ENCODE results near the gene KLF8.
"Not testable (repeated sequence)": the region's sequence is repeated elsewhere in the genome, so short reads cannot be mapped to it uniquely, and the experiment has no call there.

Gene KLF8

DNA sequence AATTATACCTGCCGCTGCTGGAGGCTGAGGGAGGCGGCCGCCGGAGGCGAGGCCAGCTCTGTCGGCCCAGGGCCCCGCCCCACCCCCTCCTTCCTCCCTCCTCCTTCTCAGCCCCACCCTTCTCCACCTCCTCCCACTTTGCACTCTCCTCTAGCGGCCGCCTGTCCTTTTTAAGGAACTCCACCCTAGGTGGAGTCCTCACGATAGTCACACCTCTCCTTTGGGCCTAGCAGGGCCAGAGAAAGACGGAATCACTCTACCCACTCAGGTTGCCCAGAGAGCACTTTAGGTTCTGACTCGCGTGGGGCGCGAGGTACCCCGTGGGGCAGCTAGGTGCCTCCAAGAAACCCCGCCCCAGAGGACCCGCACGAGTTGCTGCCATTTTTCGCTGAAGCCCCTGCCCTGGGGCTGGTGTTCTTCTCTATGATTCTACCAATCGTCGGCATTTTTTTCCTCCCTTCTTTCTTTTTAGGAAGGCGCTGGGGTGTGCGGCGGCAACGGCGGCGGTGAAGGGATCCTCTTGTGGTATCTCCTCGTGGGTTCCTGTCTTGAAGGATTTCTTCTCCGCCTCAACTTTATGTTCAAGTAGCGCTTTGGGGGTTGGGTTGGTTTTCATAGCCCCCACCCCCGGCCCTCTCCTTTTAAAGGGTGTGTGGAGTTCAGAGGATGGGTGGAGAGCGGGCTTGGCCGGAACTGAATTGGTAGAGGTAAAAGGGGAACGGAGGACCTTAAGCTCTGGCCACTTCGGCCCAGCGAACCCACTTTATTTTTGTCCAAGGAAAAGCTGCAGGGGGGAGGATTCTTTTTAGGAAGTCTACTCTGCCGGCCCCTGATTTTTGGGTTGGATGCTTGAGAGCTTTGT is at the start of gene KLF8:
KLF8 (plus strand) TSS at position 136 of the 862 bp plus-strand sequence. CDS start 979 bp downstream, outside the sequence.
- DNase-seq (ENCODE audit: low read depth in 2 of 2), result no peak

DNA sequence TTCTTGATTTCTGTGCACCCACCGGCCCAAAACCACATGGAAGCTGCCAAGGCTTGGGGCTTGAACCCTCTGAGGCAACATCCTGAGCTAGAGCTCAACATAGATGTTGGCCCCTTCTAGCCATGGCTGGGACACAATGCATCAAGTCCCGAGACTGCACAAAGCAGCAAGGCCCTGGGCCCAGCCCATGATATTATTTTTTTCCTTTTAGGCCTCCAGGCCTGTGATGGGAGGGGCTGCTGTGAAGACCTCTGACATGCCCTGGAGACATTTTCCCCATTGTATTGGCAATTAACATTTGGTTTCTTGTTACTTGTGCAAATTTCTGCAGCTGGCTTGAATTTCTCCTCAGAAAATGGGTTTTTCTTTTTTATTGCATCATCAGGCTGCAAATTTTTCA is 25.2 kb upstream of the KLF8 start:
- not testable (repeated sequence) for DNase-seq (ENCODE audit: low read depth in 2 of 2)

DNA sequence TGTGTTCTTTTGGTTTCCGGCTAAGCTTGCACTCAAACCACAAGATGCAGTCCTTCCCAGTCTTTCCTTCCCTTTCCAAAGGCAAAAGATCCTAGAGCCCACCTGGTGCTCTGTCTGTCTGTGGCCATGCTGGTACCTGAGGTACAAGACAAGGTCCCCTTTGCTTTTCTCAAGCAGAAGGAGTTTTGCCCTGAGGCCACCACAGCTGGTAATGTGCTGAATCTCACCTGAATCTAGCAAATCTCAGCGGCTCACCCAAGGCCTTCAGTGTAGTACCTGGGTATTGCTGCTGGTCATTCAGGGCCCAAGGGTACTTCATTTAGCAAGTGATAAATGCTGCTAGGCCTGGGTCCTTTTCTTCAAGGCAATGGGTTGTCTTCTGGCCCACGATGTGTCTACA is 20.5 kb upstream of the KLF8 start:
- DNase-seq (ENCODE audit: low read depth in 2 of 2), result no peak

DNA sequence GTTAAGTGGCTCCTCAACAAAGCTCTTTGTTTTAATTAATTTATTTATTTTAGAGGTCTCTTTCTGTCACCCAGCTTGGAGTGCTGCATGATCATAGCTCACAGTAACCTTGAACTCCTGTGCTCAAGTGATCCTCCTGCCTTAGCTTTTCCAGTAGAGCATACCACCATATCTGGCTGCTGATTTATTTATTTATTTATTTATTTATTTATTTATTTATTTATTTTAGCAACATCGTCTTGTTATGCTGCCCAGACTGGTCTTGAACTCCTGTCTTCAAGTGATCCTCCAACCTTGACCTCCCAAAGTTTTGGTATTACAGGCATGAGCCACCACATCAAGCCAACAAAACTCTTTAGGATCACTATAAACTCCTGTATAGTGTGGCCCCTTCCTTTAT is 15.8 kb upstream of the KLF8 start:
- DNase-seq (ENCODE audit: low read depth in 2 of 2), result no peak

DNA sequence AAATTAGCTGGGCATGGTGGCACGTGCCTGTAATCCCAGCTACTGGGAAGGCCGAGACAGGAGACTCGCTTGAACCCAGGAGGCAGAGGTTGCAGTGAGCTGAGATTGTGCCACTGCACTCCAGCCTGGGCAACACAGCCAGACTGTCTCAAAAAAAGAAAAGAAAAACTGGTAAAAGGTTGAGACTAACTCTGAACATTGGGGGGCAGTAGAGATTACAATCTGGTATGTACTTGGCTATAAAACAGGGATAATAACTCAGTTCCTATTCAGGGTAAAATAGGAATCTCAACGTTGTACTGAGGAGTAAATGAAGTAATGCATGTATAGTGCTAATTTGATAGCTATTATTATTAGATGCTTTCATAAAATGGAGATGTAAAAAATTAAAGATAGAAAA is 12.5 kb upstream of the KLF8 start:
- DNase-seq (ENCODE audit: low read depth in 2 of 2), result no peak

DNA sequence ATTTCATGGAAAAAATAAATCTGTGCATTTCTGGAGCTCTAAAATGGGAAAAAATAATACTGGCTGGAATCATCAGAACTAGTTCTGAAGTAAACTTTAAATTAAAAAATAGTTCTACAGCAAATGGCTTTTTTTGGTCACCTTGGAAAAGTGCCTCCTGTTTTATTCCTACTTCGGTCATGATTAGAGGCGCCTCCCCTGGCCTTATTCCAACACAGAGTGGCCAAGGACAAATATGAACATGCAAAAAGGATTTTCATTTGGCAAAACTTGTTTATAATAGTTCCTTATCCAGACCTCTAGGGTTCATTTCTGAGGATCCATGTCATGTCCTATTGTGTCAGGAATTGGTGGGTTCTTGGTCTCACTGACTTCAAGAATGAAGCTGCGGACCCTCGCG is 11.1 kb upstream of the KLF8 start:
- no peak for DNase-seq (ENCODE audit: low read depth in 2 of 2)

DNA sequence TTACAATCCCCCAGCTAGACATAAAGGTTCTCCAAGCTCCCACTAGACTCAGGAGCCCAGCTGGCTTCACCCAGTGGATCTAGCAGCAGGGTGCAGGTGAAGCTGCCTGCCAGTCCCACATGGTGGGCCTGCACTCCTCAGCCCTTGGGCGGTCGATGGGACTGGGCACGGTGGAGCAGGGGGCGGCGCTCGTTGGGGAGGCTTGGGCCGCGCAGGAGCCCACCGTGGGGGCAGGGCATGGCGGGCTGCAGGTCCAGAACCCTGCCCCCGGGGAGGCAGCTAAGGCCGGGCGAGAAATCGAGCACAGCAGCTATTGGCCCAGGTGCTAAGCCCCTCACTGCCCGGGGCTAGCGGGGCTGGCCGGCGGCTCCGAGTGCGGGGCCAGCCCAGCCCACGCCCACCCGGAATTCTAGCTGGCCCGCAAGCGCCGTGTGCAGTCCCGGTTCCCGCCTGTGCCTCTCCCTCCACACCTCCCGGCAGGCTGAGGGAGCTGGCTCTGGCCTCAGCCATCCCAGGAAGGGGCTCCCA is 9.6 kb upstream of the KLF8 start:
- no peak for DNase-seq (ENCODE audit: low read depth in 2 of 2)

DNA sequence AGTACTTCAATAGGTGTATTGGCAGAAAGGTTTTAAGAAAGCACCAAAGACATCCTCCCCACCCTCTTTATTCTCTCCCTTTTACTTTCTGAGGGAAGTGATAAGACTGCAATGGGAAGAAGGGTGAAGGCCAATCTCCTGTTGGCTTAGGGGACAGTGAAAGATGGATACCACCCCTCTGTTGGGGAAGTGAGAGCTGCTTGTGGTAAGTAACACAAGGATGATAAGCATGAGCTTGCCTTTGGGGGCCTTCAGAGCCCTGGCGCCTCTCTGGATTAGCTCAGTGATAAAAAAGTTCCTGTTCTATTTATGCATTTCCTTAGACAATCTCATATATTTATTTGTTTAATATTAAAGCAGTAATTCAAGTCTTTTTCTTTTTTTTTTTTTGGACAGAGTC is 5.2 kb upstream of the KLF8 start:
- no peak for DNase-seq (ENCODE audit: low read depth in 2 of 2)

DNA sequence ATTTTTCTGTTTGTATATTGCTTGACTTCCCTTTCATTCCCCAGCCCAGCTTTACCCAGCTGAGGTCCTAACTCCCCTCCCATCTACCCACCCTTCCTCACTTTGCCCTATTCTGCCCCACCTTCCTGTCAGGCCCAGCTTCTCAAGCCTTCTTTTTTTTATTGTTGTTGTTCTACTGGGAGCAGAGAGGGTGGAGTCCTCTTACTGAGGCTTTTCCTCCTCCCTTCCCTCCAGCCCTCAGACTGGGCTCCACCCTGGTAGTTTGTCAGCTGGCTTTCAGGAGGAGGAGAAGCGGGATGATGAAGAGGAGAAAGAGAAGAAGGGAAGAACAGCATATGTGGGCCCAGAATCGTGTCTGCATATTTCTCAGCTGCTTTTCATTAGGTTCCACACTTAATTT is 3.2 kb upstream of the KLF8 start:
- no peak for DNase-seq (ENCODE audit: low read depth in 2 of 2)

DNA sequence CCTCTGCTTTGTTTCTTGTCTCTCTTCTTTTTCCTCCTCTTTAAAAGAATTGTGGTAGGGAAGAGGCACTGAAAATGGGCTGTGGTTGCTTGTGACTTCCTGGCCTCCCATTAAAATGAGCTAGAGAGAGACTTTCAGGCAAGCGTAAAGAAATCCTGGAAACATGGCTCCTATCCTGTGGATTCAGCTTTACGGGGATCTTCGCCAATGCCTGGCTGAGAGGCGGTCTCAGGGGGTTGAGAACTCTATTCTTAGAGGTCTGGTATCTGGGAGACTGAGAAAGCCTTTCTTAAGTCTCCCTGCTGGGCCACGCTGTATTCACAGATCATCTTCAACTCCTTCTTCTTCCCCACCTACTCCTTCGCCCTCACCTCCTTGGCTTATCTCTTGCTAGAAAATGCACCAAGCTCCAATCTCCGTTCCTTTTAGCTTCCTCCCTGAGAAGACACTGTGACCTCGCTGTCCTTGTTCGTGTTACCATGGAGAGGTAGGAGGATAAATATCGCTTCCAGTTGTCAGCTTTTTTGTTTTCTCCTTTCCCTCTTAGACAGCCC is 542 bp upstream of the KLF8 start:
- no peak for DNase-seq (ENCODE audit: low read depth in 2 of 2)

DNA sequence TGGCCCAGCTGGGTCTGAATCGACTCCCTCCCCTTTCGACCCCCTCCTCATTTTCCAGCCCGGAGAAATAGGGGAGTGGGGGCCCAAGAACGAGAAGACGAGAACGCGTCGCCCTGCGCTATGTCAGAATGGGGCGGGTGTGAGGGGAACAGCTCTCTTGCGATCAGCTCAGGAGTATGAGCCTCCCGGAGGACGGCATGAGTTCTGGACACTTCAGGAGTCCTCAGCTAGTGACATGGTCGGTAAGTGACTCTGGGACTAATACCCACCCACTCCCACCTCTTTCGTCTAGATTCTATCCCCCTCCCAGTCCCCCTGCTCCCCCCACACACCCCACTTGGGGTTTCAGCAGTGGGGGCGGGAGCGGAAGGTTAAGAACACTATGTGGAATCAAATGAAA is 944 bp downstream of the KLF8 start:
- no peak for DNase-seq (ENCODE audit: low read depth in 2 of 2)

DNA sequence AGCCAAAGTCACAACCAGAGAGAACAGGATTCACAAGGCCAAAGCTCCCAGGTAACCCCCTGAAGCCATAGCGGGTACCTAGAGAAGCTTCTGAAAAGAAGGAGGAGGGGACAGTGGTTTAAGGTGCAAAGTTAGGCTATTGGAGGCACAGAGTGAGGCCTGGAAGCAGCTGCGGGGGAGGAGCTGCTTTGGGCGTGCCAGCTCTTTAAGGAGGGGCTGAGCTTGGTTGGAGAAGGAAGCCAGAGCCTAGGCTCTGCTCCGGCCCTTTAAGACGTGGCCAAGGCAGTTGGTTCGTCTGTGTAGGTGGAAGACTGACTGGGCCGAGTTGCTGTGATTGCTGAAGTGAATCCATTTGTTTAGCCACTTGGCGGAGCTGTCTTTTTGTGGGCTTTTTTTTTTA is 1.5 kb downstream of the KLF8 start:
- DNase-seq (ENCODE audit: low read depth in 2 of 2), result no peak

DNA sequence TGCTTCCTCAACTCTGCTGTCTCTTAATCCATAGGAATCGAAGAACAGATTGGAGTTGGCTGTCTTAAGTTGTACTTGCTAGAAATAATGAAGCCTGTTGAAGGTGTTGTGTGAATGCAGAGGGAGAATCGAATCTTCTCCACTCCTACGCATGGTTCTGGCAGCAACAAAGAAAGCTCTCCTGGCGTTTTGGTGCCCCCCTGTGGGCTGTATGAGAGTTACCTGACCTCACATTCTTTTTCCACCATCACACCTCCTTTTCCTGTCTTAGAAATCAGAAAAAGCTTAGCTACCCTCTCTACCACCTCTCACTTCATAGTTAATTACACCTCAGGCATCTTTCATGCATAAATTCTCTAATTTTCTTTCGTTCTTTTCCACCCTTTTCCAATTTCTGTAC is 16.3 kb downstream of the KLF8 start:
- peak; percentile 1 for DNase-seq (ENCODE audit: low read depth in 2 of 2)

DNA sequence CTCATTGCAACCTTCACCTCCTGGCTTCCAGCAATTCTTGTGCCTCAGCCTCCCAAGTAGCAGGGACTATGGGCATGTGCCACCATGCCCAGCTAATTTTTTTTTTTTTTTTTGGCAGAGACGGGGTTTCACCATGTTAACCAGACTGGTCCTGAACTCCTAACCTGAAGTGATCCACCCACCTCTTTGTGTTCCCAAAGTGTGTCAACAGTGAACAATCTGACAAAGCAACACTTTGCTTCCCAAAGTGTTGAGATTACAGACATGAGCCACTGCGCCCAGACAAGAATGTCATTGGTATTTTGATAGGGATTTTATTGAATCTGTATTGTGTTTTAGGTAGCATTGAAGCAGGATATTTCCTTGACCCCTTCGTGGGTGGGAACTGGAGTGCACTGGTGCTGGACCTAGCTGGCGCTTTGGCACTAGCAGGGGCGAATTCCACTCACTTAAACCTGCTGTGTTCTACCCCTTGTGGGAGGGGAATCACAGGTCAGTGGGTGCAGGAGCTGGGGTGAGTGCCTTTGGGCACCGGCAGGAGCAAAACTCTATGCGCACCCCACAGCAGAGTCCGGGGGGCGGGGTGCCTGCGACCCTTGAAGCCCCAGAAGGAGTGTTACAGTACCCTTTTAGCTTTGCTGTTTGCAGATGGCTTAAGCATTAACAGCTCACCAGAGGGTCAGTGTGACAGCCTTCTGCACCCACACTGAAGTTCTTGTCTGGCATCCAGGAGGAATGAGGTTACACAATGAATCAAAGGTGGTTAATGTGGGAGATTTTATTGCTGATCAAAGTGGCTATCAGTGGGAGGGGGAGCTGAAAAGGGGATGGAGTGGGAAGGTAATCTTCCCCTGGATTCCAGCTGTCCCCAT is 21.9 kb downstream of the KLF8 start:
- no peak for DNase-seq (ENCODE audit: low read depth in 2 of 2)

DNA sequence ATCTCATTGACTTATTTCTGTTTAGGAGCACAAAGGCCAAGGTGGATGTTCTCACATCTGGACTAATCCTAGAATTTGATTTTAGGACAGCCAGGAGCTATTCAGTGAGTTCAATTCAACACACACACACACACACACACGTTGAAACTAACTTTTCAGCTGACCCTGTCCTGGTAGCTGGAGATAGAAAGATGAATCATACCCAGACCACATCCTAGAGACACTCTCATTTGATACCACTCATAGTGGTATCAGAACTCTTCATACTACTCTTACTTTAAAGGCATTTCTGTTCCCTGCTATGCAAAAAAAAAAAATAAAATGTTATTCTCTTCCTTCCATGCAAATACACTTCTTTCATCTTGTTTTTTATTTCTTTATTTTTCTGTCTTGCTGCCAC is 36.7 kb downstream of the KLF8 start:
- no peak for DNase-seq (ENCODE audit: low read depth in 2 of 2)

DNA sequence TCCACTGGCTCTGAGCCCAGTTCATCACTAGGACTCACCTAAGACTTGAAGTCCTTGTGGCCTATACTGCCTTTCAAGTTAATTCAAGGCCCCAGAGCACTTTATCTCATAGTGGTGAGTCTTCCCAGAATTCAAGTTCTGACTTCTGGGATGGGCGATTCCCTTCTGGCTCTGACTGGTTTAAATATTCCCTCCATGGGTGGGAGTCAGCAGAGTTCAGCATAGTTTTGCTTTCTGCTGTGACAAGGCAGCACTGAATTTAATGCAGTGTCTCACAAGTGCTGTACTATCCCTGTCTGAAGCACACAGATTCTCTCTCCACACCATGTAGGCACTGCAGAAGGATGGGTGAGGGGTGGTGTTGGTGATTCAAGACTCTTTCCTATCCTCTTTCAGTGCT is 46.5 kb downstream of the KLF8 start:
- no peak for DNase-seq (ENCODE audit: low read depth in 2 of 2)

DNA sequence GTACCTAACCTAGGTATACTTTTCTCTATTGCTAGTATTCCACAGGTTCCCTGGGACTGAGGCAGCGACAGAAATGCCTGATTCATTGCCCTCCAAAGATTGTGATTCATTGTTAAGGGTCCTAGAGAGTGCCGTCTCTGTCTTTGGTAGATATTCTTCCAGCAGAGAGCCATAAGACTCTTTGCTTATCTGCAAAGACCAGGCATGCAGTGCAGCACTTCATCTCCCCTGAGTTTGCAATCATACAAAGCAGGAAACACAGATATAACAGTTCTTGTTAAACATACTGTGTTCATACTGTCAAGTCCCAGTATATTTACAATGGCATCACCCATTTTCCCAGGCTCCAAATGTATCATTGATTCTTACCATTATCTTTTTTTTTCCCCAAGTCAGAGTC is 47.7 kb downstream of the KLF8 start:
- no peak for DNase-seq (ENCODE audit: low read depth in 2 of 2)

DNA sequence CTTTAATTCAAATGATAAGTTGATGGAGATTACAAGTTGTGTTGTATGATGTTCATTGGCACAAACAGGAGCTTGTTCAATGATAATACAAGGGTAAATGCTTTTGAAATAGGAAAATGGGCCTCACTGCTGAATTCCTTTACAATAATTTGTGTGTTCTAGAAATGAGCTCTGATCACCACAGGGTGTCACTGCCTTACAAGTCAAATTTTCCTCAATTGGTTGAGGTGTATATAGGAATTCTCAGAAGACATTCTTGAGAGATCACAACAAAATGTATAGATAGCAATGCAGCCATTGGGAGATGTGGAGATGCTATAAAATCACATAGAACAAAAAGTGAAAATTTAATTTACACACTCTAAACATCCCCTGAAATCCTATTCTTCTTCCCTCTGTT is 49.6 kb downstream of the KLF8 start:
- DNase-seq (ENCODE audit: low read depth in 2 of 2), result peak in 1 of 2 experiments; percentile 0

DNA sequence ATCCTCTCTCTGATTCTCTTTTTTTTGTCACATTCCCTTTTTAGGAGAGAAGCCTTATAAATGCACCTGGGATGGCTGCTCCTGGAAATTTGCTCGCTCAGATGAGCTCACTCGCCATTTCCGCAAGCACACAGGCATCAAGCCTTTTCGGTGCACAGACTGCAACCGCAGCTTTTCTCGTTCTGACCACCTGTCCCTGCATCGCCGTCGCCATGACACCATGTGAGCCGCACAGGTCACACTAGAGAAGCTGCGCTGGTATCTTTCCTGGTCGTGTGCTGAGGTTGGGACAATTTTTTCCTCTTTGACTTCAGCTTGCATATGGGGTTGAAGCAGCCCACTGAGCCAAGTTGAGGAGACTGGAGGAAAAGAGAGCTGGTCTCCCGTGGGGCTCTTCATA is 52.1 kb downstream of the KLF8 start:
- DNase-seq (ENCODE audit: low read depth in 2 of 2), result no peak

DNA sequence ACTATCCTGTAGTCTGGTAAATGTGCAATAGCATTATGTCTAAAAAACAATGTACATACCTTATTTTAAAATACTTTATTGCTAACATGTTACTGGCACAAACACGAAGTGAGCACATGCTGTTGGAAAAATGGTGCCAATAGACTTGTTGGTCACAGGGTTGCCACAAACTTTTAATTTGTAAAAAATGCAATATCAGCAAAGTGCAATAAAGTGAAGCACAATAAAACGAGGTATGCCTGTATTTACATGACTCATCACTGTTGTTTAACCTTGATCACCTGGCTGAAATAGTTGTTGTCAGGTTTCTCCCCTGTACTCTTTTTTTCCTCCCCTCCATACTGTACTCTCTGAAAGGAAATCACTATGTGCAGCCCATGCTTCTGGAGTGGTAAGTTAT is 56.5 kb downstream of the KLF8 start:
- no peak for DNase-seq (ENCODE audit: low read depth in 2 of 2)

DNA sequence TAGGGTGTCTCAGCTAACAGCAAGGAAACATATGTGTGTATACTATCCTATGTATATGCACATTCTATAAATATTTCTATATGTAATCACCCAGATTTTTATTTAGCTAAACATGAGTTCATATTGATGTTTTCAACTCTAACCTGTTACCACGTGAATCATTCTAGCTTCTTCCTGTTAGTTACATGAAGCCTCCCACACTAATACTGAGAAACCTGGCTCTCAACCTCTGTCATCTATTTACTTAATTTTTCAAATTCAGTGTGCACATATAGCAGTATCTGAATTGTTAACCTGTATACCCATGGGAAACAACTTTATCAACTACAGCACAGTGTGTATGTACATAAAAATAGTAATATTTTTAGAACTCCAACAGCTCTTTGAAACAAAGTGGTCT is 57.3 kb downstream of the KLF8 start:
- no peak for DNase-seq (ENCODE audit: low read depth in 2 of 2)

DNA sequence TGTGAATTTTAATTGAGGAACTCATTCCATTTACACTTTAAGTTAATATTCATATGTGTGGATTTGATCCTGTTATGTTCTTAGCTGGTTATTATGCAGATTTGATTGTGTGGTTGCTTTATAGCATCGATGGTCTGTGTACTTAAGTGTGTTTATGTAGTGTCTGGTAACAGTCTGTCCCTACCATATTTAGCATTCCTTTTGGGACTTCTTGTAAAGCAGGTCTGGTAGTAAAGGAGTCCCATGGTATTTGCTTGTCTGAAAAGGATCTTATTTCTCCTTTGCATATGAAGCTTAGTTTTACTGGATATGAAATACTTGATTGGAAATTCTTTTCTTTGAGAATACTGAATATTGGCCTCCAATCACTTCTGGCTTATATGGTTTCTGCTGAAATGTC is 76.6 kb downstream of the KLF8 start:
- DNase-seq (ENCODE audit: low read depth in 2 of 2), result no peak

All from fibroblast of skin of left quadriceps (primary cell).